A549 (cell line): ENCODE measurements around the gene MRPL14.

ENCODE experiments used
- BCL3 ChIP-seq: fragments of >200 bp; sonication (Bioruptor Twin); formaldehyde crosslinking; IDR thresholded peaks from 3 replicates; pipeline ENCODE4 v1.6.1; 2016
- EP300 ChIP-seq, 2 experiments: fragments of >200 bp; sonication (Bioruptor Twin); formaldehyde crosslinking; IDR thresholded peaks; 2 replicates in 1 of 2; 3 replicates in 1 of 2; pipeline ENCODE4 v1.6.1; 2016 to 2017
- TF ChIP-seq, protein P1 (sequence below): fragments of >200 bp; sonication (Bioruptor Twin); formaldehyde crosslinking; IDR thresholded peaks from 3 replicates; pipeline ENCODE4 v1.5.1; 2016

GRCh38 chr6:44126320-44127149, 717 bp downstream of the MRPL14 start:
- TF ChIP-seq BCL3 (no peak), EP300 (IDR thresholded peaks at IDR 0.05) (no peak)
- TF ChIP-seq, protein P1, sequence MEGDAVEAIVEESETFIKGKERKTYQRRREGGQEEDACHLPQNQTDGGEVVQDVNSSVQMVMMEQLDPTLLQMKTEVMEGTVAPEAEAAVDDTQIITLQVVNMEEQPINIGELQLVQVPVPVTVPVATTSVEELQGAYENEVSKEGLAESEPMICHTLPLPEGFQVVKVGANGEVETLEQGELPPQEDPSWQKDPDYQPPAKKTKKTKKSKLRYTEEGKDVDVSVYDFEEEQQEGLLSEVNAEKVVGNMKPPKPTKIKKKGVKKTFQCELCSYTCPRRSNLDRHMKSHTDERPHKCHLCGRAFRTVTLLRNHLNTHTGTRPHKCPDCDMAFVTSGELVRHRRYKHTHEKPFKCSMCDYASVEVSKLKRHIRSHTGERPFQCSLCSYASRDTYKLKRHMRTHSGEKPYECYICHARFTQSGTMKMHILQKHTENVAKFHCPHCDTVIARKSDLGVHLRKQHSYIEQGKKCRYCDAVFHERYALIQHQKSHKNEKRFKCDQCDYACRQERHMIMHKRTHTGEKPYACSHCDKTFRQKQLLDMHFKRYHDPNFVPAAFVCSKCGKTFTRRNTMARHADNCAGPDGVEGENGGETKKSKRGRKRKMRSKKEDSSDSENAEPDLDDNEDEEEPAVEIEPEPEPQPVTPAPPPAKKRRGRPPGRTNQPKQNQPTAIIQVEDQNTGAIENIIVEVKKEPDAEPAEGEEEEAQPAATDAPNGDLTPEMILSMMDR = no peak
